HCT116 (cell line): ENCODE results near the gene GBF1.

Source experiments
- ATF3 ChIP-seq: IDR thresholded peaks from 2 replicates; pipeline ENCODE4 v1.6.1; 2012
- CTCF ChIP-seq, 3 experiments: fragments of 200-600 bp in 1 of 3; sonication (generic) in 1 of 3; IDR thresholded peaks in 2 of 3; conservative IDR thresholded peaks in 1 of 3; 2 replicates each; pipeline ENCODE4 v1.5.1; 2012 to 2017; ENCODE audit warnings: low read depth in 2 of 3, low read length in 2 of 3, antibody characterized with exemption in 1 of 3, borderline replicate concordance in 1 of 3, control low read depth in 1 of 3, mild to moderate bottlenecking in 1 of 3, mixed read lengths in 1 of 3, mixed run types in 1 of 3, moderate library complexity in 1 of 3; ENCODE audit not compliant: insufficient read depth in 1 of 3
- JUND ChIP-seq: IDR thresholded peaks from 2 replicates; pipeline ENCODE4 v1.6.1; 2012
- MAX ChIP-seq: IDR thresholded peaks from 2 replicates; pipeline ENCODE4 v1.6.1; 2012
- POLR2A ChIP-seq: IDR thresholded peaks from 2 replicates; pipeline ENCODE4 v1.7.0; 2011; ENCODE audit warnings: borderline replicate concordance; ENCODE audit not compliant: insufficient read depth, insufficient read length; ENCODE audit errors: extremely low read depth
- POLR2AphosphoS5 ChIP-seq: IDR thresholded peaks from 2 replicates; pipeline ENCODE4 v1.6.1; 2011; ENCODE audit warnings: mild to moderate bottlenecking, low read depth, low read length, moderate library complexity
- SRF ChIP-seq: IDR thresholded peaks from 2 replicates; pipeline ENCODE4 v1.6.1; 2012; ENCODE audit warnings: low read depth
- ZBTB33 ChIP-seq: IDR thresholded peaks from 2 replicates; pipeline ENCODE4 v1.6.1; 2011; ENCODE audit warnings: mild to moderate bottlenecking, low read length, moderate library complexity; ENCODE audit not compliant: insufficient replicate concordance; ENCODE audit errors: extremely low read depth

GRCh38 chr10:102245932-102246251 is 560 bp downstream of the GBF1 start:
- TF ChIP-seq ATF3 (no peak), POLR2AphosphoS5 (no peak), CTCF (IDR thresholded peaks at IDR 0.05 in 2 of 3, conservative IDR thresholded peaks at IDR 0.05 in 1 of 3; ENCODE audit: borderline replicate concordance in 1 of 3, insufficient read depth in 1 of 3, low read depth in 2 of 3, low read length in 2 of 3) (no peak), SRF (no peak), JUND (no peak), MAX (no peak), ZBTB33 (no peak), POLR2A (no peak)
